Bronchial epithelial cell (primary cell): ENCODE measurements around the gene MED26. TPM values are rescaled to one million over a fixed set of nuclear protein-coding genes. Genes with fewer than 3 reads are reported as not detected.

Source experiments
- DNase-seq: peaks from one replicate; pipeline ENCODE4 v3.0.0-alpha.2; 2010; ENCODE audit warnings: low read depth
- FAIRE-seq: peaks from 2 replicates; lab custom pipeline; 2011; peaks lifted over from hg19 to GRCh38; lab: Jason Lieb, UNC
- H3K27me3 ChIP-seq: 2 replicates; pipeline ENCODE4 v1.5.1; 2011; ENCODE audit warnings: low read length; ENCODE audit not compliant: control insufficient read depth, insufficient read depth
- H3K36me3 ChIP-seq: 2 replicates; pipeline ENCODE4 v1.5.1; 2011; ENCODE audit warnings: low read length; ENCODE audit not compliant: control insufficient read depth, insufficient read depth
- H3K4me3 ChIP-seq: 2 replicates; pipeline ENCODE4 v1.5.1; 2011; ENCODE audit warnings: mild to moderate bottlenecking, low read depth, low read length, control low read depth
- CTCF ChIP-seq: IDR thresholded peaks from 2 replicates; pipeline ENCODE4 v1.5.1; 2011; ENCODE audit warnings: mild to moderate bottlenecking, moderate library complexity, low read length, control low read depth, inconsistent platforms; ENCODE audit not compliant: insufficient read depth, severe bottlenecking
- total RNA-seq: library from RNA; depleted of rRNA; stranded (reverse); fragments of >200 nt; gene quantifications from 2 replicates; pipeline ENCODE4 v1.2.1, GENCODE V29; 2014

The MED26 gene
- total RNA-seq, 1 donor from 2014 or later = 2.9 TPM

- FAIRE-seq (no peak), DNase-seq (no peak)
- Histone ChIP-seq H3K36me3 (peaks cover 1% of the 10 kb centered on the region), H3K4me3 (no peak overlapping the region), H3K27me3 (no peaks in the 10 kb centered on the region)
- TF ChIP-seq CTCF = no peak
These were observed 12.2 kb downstream of the MED26 start for GRCh38 chr19:16615808-16616207.

GRCh38 chr19:16614941-16615340, 13.1 kb downstream of the MED26 start:
- peak; percentile 22 for DNase-seq
- no peak for FAIRE-seq
- Histone ChIP-seq H3K4me3 (no peak overlapping the region), H3K27me3 (no peaks in the 10 kb centered on the region), H3K36me3 (peaks cover 1% of the 10 kb centered on the region)
- no peak for TF ChIP-seq CTCF

DNA sequence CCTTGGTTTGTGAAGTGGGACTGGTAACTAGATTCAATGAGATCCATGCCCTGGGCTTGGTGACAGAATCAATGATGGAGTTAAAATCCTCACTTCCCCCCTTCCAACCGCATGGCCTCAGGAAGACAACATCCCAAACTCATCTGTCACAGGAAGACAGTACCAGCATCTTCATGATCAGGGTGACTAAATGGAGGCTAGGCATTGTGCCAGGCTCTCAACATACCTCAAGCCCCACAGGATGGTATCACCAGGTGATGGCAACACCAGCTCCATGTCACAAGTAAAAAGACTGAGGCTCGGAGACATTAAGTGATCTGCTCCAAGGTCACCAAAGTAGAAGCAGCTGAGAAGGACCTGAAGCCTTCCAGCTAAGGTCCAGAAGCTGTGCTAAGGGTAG, 14.2 kb downstream of the MED26 start:
- Histone ChIP-seq H3K36me3 (peaks cover 1% of the 10 kb centered on the region), H3K4me3 (no peak overlapping the region), H3K27me3 (no peaks in the 10 kb centered on the region)
- DNase-seq = no peak
- FAIRE-seq = no peak
- no peak for TF ChIP-seq CTCF

GRCh38 chr19:16612636-16613035, 15.4 kb downstream of the MED26 start:
- Histone ChIP-seq H3K4me3 (no peak overlapping the region), H3K27me3 (no peaks in the 10 kb centered on the region), H3K36me3 (no peaks in the 10 kb centered on the region)
- DNase-seq (no peak), FAIRE-seq (no peak)
- TF ChIP-seq CTCF = no peak

DNA sequence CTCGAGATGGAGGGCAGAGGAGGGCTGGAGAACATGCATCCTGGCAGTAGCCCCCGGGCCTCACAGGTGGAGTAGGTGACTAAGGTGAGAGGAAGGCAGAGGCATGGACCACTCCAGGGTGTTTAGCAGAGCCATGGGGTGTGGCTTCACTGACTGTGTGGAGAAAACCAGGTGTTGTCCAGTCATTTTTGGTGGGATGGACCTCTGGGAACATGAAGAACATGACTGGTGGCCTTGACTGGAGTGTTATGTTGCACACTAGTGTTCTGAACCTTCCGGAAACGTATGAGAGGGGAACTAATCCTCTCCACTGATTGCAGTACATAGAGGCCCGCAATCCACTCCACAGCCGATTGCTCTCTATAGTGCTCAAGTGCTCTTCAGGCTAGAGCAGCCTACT, 16.9 kb downstream of the MED26 start:
- FAIRE-seq (no peak), DNase-seq (peak; percentile 43)
- Histone ChIP-seq H3K27me3 (no peaks in the 10 kb centered on the region), H3K36me3 (peaks cover 1% of the 10 kb centered on the region), H3K4me3 (no peak overlapping the region)
- no peak for TF ChIP-seq CTCF

DNA sequence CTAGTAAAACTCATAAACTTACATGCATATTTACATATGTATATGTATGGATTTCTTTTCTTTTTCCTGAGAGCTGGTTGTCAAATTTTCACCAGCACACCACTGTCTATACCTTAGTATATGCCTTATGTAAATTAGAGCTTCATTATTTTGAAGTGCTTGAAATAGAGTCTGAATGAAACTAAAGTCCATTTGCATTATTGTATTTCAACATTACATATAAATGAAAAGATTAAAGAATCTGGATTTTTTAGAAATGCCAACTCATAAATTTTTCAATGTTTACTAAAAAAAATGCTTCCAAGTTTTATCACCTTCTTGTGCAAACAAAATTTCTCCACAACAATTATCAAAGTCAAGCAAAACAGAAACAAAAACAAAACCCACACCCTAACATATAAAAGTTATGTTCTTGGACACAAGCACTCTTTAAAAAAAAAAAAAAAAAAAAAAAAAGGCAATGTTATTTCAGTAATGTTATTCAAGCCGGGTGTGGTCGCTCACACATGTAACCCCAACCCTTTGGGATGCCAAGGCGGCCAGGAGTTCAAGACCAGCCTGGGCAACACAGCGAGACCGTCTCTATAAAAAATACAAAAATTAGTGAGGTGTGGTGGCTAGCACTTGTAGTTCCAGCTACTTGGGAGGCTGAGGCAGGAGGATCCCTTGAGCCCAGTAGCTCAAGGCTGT, 18.3 kb downstream of the MED26 start:
- H3K27me3 ChIP-seq = no peaks in the 10 kb centered on the region
- no peak overlapping the region for H3K4me3 ChIP-seq
- FAIRE-seq = no peak
- TF ChIP-seq CTCF = no peak
- DNase-seq = no peak
- peaks cover 4% of the 10 kb centered on the region for H3K36me3 ChIP-seq
